Nephron (organoid): ENCODE measurements around the gene SLCO3A1.

Experiments used
- H3K27ac Mint-ChIP-seq, 3 experiments: 2 replicates each; pipeline ENCODE4 v1.8.0; 2020; ENCODE audit warnings: mixed read lengths in 3 of 3, mild to moderate bottlenecking in 2 of 3, moderate library complexity in 1 of 3
- H3K27me3 Mint-ChIP-seq: 2 replicates; pipeline ENCODE4 v1.8.0; 2021; ENCODE audit warnings: low read depth, mild to moderate bottlenecking, moderate library complexity, mixed read lengths
- H3K36me3 Mint-ChIP-seq: 2 replicates; pipeline ENCODE4 v1.8.0; 2020; ENCODE audit warnings: low read depth, mixed read lengths
- H3K4me1 Mint-ChIP-seq: 2 replicates; pipeline ENCODE4 v1.8.0; 2020; ENCODE audit warnings: mixed read lengths
- H3K4me3 Mint-ChIP-seq, 3 experiments: 2 replicates each; pipeline ENCODE4 v1.8.0; 2020; ENCODE audit warnings: mild to moderate bottlenecking in 3 of 3, mixed read lengths in 3 of 3, moderate library complexity in 2 of 3
- H3K9me3 Mint-ChIP-seq: 2 replicates; pipeline ENCODE4 v1.8.0; 2020; ENCODE audit warnings: mixed read lengths
- CTCF ChIP-seq, 3 experiments: fragments of 200-600 bp; sonication (generic); IDR thresholded peaks; one replicate each; pipeline ENCODE4 v1.5.0; 2021; ENCODE audit warnings: antibody characterized with exemption in 3 of 3; ENCODE audit not compliant: unreplicated experiment in 3 of 3

SLCO3A1 gene

GRCh38 chr15:92109191-92109873, 255.8 kb downstream of the SLCO3A1 start:
- Mint-ChIP-seq H3K4me3 (no peak overlapping the region), H3K4me1 (peaks cover 62% of the 10 kb centered on the region), H3K36me3 (no peaks in the 10 kb centered on the region), H3K9me3 (no peaks in the 10 kb centered on the region), H3K27me3 (peaks cover 34% of the 10 kb centered on the region), H3K27ac (no peak overlapping the region)
- TF ChIP-seq CTCF (IDR thresholded peaks at IDR 0.05; ENCODE audit: unreplicated experiment in 3 of 3) = no peak

- Mint-ChIP-seq H3K27ac (no peak overlapping the region), H3K27me3 (peaks cover 25% of the 10 kb centered on the region), H3K36me3 (no peaks in the 10 kb centered on the region), H3K4me3 (no peak overlapping the region), H3K4me1 (peaks cover 52% of the 10 kb centered on the region), H3K9me3 (no peaks in the 10 kb centered on the region)
- no peak for TF ChIP-seq CTCF (IDR thresholded peaks at IDR 0.05; ENCODE audit: unreplicated experiment in 3 of 3)
These were observed 257.8 kb downstream of the SLCO3A1 start for GRCh38 chr15:92111291-92111690.

GRCh38 chr15:92111751-92112150, 258.2 kb downstream of the SLCO3A1 start:
- H3K36me3 Mint-ChIP-seq = no peaks in the 10 kb centered on the region
- peaks cover 52% of the 10 kb centered on the region for H3K4me1 Mint-ChIP-seq
- H3K27ac Mint-ChIP-seq = no peak overlapping the region
- no peaks in the 10 kb centered on the region for H3K9me3 Mint-ChIP-seq
- TF ChIP-seq CTCF (IDR thresholded peaks at IDR 0.05; ENCODE audit: unreplicated experiment in 3 of 3) = no peak
- peaks cover 20% of the 10 kb centered on the region for H3K27me3 Mint-ChIP-seq
- no peak overlapping the region for H3K4me3 Mint-ChIP-seq

GRCh38 chr15:92112180-92112579, 258.7 kb downstream of the SLCO3A1 start:
- no peak overlapping the region for H3K4me3 Mint-ChIP-seq
- peaks cover 53% of the 10 kb centered on the region for H3K4me1 Mint-ChIP-seq
- TF ChIP-seq CTCF (IDR thresholded peaks at IDR 0.05; ENCODE audit: unreplicated experiment in 3 of 3) = no peak
- no peak overlapping the region for H3K27ac Mint-ChIP-seq
- peaks cover 17% of the 10 kb centered on the region for H3K27me3 Mint-ChIP-seq
- H3K9me3 Mint-ChIP-seq = no peaks in the 10 kb centered on the region
- H3K36me3 Mint-ChIP-seq = no peaks in the 10 kb centered on the region

GRCh38 chr15:92112711-92113110, 259.2 kb downstream of the SLCO3A1 start:
- no peak for TF ChIP-seq CTCF (IDR thresholded peaks at IDR 0.05; ENCODE audit: unreplicated experiment in 3 of 3)
- Mint-ChIP-seq H3K27me3 (peaks cover 18% of the 10 kb centered on the region), H3K4me1 (peaks cover 54% of the 10 kb centered on the region), H3K9me3 (no peaks in the 10 kb centered on the region), H3K36me3 (no peaks in the 10 kb centered on the region), H3K27ac (no peak overlapping the region), H3K4me3 (no peak overlapping the region)

GRCh38 chr15:92113832-92114231, 260.3 kb downstream of the SLCO3A1 start:
- H3K27me3 Mint-ChIP-seq = peaks cover 17% of the 10 kb centered on the region
- no peak for TF ChIP-seq CTCF (IDR thresholded peaks at IDR 0.05; ENCODE audit: unreplicated experiment in 3 of 3)
- no peaks in the 10 kb centered on the region for H3K36me3 Mint-ChIP-seq
- no peak overlapping the region for H3K27ac Mint-ChIP-seq
- H3K9me3 Mint-ChIP-seq = no peaks in the 10 kb centered on the region
- H3K4me1 Mint-ChIP-seq = peaks cover 49% of the 10 kb centered on the region
- no peak overlapping the region for H3K4me3 Mint-ChIP-seq
